Measurements from ENCODE around the gene MYO15A.
A peak's percentile ranks its signal among the peaks of the same experiment; 100 is the strongest.

MYO15A gene

DNA sequence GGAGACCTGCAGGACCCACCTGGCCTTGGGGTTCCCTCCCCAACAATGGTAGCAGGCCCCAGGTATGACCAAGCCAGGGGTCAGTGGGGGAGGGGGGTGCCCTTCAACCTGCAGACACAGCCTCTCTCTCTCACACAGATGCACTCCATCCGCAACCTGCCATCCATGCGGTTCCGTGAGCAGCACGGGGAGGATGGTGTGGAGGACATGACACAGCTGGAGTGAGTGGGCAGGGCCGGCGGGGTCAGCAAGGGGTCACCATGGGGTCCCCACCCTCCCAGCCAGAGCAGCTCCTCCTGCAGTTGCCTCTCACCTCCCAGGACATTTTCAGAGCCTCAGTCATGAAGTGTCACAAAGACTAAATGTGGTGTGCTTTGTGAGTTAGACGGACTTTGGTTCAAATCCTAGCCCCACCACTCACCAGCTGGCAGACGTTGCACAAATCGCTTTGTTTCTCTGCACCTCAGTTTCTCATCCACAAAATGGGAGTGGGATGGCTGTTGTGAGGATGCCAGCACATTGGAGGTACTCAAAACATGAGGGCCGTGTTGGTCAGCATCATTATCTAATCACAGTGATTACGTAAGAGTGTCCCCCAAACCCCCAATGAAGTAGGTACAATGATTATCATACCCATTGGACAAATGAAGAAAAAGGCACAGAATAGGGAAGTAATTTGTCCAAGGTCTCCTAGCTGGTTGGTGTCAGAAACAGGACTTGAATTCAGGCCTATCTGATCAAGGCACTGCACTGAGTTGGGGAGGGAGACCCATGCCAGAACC, 16.0 kb downstream of the MYO15A start:
- DNase-seq (ENCODE audit: extremely low spot score, insufficient read length, low read depth) (no peak), FAIRE-seq (no peak)

DNA sequence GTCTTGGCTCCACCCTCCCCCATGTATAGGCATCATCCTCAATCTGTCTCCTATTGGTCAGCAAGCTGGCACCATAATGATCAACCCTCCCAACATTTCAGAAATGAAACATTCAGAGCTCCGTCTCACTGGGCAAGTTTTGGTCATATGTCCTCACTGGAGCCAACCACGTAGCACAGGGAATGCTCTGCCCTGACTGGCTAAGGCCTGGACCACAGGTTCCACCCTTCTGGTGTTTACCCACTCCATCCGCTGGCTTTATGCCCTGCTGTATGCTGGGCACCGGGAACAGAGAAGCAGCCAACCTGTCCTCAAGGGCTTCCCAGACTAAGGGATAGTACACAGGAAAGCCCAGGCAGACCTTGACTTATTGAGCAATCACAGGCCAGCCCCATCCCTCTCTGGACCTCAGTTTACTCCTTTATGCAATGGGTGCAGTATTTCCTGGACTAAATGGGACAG, 20.5 kb downstream of the MYO15A start:
- FAIRE-seq (no peak), DNase-seq (ENCODE audit: extremely low spot score, insufficient read length, low read depth) (no peak)

DNA sequence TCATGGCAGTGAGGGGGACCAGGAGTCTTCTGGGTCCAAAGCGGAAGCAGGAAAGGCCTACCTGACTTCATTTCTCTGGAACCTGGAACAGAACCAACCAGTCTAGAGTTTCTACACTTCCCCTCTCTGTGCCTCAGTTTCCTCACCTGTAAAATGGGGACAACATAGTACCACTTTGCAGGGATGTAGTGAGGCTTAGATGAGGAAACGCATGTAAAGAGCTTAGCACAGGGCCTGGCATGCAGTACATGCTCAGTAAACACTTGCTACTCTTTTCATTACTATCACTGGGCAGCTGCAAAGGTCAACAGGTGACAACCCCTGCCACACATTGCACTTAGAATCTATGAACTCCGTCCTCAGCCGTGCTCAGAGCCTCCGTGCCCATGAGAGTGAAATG, 24.2 kb downstream of the MYO15A start:
- FAIRE-seq: no peak
- DNase-seq (ENCODE audit: extremely low spot score, insufficient read length, low read depth): no peak

DNA sequence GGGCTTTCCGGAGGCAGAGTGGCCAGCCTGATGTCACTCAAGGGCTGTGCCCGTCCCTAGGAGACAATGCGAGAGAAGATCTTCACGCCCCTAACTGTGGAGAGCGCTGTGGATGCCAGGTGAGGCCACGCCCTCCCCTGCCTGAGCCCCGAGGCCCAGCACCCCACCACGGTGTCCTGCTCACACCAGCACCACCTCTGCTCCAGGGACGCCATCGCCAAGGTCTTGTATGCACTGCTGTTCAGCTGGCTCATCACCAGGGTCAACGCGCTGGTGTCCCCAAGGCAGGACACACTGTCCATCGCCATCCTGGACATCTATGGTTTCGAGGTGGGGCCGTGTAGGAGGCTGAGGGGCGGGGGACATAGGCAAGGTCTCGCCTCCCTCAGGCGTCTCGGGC, 27.8 kb downstream of the MYO15A start:
- no peak for FAIRE-seq
- no peak for DNase-seq (ENCODE audit: extremely low spot score, insufficient read length, low read depth)

DNA sequence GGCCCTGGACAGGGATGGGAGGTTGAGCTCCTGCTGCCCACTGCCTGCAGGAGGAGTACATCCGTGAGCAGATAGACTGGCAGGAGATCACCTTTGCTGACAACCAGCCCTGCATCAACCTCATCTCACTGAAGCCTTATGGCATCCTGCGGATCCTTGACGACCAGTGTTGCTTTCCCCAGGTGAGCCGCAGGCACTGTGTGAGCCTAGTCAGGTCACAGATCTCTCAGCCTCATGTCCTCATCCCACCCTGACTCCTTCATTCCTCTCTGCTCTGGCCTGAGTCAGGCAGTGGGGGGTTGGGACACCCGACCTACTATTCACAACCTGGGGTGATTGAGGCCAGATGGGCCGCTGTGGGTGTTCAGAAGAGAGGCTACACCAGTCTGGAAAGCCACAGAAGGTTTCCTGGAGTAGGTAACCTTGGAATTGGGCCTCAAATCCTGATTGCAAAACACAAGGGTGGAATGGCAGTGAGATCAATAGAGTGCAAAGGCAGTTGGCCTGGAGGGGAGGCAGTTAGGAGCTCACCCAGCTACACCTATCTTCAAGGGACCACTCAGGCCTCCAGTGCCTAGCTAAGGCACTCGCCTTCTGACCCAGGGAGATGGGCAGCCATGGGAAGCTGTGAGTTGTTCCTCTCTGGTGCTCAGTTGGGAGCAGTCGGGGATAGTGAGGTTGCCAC, 29.7 kb downstream of the MYO15A start:
- no peak for DNase-seq (ENCODE audit: extremely low spot score, insufficient read length, low read depth)
- FAIRE-seq: no peak

DNA sequence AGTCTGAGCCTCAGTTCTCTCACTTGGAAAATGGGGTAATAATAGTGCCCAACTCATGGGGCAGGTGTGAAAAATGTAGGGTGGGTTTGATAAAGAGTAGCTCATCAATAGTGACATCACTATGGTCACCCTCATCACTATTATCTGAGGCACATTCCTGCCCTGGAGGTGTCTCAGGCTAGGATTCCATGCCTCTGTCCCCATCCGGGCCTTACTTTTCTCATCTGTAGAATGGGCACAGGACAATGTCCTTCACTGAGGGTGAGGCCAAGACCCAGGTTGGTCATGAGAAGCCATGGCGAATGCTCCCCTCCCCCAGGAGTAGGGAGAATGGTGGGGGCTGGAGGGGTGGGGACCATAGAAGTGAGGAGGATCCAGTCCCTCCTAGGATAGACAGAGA, 30.5 kb downstream of the MYO15A start:
- no peak for FAIRE-seq
- no peak for DNase-seq (ENCODE audit: extremely low spot score, insufficient read length, low read depth)

DNA sequence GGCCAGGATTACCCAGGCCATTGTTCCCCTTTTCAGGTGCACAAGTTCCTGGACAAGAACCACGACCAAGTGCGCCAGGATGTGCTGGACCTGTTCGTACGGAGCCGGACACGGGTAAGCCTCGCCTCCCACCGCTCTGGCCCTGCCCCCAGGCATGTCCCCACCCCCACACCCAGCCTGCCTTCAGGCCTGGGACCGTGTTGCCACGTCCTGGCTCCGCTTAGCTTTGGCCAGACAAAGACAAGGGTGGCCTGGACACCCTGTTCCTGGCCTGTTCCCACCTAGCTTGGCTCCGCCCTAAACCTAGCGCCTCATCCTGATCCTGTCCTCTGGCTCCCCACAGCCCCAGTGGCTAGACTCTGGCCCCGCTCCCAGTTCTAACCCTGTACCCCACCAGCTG, 30.9 kb downstream of the MYO15A start:
- no peak for FAIRE-seq

DNA sequence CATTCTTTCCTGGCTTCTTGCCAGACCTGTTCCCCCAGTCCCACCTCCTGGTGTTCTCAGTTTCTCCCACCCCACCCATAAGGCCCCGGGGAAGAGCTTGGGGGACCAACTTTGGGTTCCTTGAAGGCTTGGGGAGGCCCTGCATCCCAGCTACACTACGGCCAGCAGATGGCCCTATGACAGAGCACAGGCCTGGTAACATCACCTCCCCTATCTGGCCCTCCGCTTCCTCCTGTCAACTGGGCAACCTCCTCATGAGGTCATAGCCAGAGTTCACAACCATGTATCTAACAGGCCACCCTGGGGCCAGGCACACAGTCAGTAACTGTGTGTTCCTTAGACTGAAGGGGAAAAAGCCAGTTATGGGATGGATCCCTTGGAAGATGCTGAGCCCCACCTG, 31.4 kb downstream of the MYO15A start:
- no peak for FAIRE-seq
- DNase-seq (ENCODE audit: extremely low spot score, insufficient read length, low read depth): no peak

More for the DNA sequence above, 30.9 kb downstream of the MYO15A start:
- DNase-seq (ENCODE audit: extremely low spot score, insufficient read length, low read depth): no peak

DNA sequence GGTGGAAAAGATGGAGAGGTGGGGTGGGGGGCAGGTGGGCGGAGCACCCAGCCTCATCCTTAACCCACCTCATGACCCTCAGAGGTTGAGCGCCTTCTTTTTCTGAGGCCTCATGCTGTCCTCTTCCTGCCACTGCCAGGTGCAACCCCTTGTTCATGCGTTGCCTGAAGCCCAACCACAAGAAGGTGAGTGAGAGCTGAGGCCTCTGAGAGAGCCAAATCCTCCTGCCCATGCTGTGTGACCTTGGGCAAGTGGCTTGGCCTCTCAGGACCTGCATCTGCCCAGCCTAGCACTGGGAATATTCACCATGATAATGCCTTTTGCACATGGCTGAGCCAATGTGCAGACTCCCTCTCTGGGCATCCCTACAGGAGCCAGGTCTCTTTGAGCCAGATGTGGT, 32.1 kb downstream of the MYO15A start:
- no peak for FAIRE-seq

DNA sequence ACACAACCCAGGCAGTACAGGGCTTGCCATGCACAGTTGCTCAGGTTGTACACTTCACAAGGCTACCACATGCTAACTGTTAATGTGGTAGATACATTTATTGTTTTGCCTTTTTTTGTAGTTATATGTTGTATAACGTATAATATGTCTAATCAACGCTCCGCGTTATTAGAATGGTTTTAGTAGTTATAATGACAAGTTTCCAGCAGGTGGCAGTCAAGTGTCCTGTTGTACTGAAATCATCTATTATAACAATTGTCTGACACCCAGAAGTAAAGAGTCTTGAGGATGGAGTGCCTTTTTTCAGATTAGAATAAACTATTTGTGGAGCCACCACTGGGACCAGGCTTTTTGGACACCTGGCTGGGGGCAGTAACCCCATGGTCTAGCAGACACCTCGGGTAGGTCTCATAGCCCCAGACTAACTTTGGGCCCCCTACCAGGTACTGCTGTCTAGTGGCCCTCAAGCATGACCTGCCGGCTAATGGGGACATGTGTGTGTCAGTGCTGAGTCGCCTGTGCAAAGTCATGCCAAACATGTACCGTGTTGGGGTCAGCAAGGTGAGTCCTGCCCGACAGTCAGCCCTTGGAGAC, 32.8 kb downstream of the MYO15A start:
- DNase-seq (ENCODE audit: extremely low spot score, insufficient read length, low read depth): peak; percentile 28
- peak; percentile 82 for FAIRE-seq

More for the DNA sequence above, 32.1 kb downstream of the MYO15A start:
- no peak for DNase-seq (ENCODE audit: extremely low spot score, insufficient read length, low read depth)

DNA sequence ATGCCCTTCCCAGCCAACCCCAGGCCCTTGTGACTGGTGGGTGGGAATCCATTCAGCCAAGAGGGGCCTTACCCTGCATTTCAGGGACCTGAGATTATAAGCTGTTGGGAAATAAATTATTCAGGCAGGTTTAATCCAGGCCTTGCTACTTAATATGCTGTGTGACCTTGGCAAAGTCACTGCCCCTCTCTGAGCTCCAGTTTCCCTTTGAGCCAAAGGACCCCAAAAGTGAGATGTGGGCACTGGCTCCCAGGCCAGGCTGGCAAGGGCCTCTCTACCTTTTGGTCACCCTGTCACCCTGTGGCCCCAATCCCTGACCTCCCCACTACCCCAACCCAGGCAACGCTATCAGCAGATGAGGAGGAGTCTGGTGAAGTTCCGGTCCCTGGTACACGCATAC, 33.9 kb downstream of the MYO15A start:
- no peak for FAIRE-seq

DNA sequence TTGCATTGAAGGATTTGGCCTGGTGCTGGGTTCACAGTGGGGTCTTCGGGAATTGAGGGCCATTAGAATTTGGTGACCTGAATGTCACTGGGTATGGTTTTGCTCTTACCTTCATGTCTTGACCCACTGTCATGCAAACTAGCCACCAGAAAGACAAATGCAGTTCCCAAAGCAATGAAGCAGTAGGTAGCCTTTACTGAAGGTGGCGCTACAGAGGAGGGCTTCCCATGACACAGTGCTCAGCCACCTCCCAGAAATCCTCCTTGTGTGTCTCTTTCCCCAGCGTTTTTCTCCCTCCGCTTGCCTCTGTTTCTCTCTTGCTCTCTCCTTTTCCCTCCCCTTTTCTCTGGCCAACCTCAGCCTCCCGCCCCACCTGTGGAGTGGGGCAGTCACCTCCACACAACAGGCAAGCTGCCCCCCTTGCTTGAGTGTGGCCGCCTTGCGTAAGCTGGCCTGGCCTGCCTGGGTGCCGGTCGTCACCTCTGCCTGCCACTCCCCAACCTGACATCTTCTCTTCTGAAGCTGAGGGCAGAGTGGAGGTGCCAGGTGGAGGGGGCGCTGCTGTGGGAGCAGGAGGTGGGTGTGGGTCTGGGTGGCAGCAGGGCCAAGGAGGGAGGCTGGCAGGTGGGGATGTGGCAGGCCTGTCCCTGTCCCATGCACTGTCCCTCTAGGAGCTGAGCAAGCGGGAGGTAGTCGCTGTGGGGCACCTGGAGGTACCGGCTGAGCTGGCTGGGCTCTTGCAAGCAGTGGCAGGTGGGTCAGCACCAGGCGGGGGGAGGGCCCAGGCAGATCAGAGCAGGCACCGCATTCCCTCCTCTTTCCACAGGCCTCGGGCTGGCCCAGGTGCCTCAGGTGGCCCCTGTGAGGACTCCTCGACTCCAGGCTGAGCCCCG, 34.7 kb downstream of the MYO15A start:
- FAIRE-seq (no peak), DNase-seq (ENCODE audit: extremely low spot score, insufficient read length, low read depth) (no peak)

More for the DNA sequence above, 33.9 kb downstream of the MYO15A start:
- DNase-seq (ENCODE audit: extremely low spot score, insufficient read length, low read depth): no peak

DNA sequence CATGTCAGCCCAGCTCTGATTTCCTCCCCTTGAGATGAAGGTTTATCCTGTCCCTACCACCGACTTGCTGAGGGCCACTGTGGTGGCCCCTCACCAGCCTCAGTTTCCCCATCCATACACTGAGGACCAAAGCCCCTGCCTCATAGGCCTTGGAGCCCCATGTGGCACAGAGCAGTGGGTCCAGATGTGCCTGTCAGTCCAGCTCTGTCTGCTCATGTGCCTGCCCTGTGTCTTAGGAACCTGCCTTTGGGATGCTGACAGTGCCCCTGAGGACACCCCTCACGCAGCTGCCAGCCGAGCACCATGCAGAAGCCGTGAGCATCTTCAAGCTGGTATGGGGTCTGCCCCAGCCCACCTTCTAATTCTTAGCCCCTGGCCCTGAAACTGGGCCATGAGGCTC, 35.7 kb downstream of the MYO15A start:
- FAIRE-seq: no peak
- DNase-seq (ENCODE audit: extremely low spot score, insufficient read length, low read depth): no peak

DNA sequence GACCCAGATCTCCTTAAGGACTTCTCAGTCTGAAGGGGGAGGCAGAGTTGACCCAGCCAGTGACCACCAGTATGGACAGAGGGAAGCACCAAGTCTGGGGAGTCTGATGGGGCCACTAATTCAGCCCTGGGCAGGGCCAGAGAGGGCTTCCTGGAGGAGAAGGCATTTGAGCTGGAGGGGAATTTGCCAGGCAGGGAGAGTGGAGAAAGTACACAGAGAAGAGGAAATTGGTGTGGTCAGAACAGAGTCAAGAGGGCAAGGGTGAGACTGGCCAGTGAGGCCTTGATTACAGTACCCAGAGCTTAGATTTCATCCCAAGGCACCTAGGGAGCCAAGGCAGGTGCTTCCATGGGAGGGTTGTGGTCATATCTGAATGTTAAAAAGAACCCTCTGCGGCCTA, 36.3 kb downstream of the MYO15A start:
- DNase-seq (ENCODE audit: extremely low spot score, insufficient read length, low read depth): no peak
- FAIRE-seq: no peak

DNA sequence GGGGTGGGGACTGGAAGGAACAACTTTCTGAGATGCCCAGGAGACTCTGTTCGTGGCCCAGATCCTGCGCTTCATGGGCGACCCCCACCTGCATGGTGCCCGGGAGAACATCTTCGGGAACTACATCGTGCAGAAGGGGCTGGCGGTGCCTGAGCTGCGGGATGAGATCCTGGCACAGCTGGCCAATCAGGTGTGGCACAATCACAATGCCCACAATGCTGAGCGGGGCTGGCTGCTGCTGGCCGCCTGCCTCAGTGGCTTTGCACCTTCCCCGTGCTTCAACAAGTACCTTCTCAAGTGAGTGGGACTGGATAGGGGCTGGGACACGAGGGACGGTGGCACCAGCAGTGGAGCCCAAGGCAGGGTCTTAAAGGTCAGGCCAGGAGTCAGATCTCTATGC, 37.3 kb downstream of the MYO15A start:
- FAIRE-seq: no peak
- DNase-seq (ENCODE audit: extremely low spot score, insufficient read length, low read depth): no peak

DNA sequence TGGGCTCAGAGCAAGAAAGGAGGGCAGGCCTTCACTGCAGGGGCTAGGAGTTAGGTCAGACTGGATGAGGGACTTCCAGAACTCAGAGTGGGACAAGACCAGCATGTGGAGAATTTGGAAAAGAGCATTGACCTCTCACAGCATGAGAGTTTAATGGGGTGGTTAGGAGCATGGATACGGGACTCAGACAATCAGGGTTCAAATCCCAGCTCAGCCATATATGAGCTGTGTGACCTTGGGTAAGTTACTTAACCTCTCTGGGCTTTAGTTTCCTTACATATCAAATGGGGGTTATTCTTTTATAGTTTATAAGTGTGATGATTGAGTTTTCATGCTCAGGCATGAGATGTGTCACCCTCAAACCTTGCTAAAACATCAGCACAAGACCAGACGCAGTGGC, 37.7 kb downstream of the MYO15A start:
- FAIRE-seq: no peak
- DNase-seq (ENCODE audit: extremely low spot score, insufficient read length, low read depth): no peak

DNA sequence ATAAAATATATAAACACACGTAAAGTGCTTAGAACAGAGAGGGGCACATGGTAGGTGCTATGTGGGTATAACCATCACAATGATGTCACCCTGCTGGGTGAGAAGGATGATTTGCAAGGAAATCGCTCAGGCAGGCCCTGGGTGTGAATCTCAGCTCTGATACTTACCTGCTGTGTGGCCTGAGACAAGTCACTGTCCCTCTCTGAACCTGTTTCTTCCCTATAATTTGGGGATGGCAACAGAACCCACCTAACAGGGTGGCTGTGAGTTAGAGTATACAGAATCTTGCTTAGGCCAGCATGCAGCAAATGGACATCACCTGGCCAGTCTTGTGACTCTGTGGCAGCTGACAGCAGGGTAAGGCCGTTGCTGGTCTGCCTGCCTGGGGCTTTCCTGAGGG, 38.4 kb downstream of the MYO15A start:
- no peak for DNase-seq (ENCODE audit: extremely low spot score, insufficient read length, low read depth)
- no peak for FAIRE-seq

DNA sequence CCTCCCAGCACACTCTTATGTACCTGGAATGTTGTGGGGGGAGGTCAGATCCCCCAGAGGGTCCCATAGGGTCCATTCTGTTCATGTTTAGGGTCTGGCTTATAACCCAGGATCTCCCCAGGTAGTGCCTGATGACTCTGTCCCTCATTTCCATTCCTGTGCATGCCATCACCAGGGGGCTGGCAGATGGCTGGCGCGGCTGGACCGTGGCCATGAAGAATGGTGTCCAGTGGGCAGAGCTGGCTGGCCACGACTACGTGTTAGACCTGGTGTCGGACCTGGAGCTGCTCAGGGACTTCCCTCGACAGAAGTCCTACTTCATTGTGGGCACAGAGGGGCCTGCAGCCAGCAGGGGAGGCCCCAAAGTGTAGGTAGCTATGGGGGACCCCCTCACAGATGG, 40.0 kb downstream of the MYO15A start:
- DNase-seq (ENCODE audit: extremely low spot score, insufficient read length, low read depth): no peak
- FAIRE-seq: no peak

DNA sequence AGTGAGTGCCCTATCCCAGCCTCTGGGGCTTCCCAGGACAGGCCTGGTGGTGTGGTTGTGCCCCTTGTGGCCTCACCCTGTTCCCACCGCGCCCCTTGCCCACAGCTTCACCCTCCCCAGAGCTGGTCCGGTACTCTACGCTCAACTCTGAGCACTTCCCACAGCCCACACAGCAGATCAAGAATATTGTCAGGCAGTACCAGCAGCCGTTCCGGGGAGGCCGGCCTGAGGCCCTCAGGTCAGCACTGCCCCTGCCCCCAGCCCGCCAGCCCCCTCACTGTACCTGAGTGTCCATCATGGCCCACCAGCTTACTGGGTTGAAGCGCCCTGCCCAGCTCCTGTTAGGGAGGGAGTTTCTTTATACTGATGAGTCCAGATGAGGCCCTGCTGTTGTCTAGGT, 42.7 kb downstream of the MYO15A start:
- FAIRE-seq: no peak
- no peak for DNase-seq (ENCODE audit: extremely low spot score, insufficient read length, low read depth)

DNA sequence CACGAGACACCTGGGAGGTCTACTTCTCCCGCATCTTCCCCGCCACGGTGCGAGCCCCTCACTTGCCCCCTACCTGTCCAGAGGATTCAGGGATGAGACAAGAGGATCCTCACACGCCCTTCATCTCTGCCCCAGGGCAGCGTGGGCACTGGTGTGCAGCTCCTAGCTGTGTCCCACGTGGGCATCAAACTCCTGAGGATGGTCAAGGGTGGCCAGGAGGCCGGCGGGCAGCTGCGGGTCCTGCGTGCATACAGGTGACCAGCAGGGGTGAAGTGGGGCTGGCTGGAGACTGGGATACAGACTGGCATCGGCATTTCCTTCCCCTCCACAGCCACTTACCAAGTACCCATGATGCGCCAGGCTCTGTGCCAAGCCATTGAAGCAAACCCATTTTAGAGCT, 46.6 kb downstream of the MYO15A start:
- FAIRE-seq (no peak), DNase-seq (ENCODE audit: extremely low spot score, insufficient read length, low read depth) (no peak)

All from GM18507 (cell line).